ENCODE results near the gene RCN2. TPM values are rescaled to one million over a fixed set of nuclear protein-coding genes. Genes with fewer than 3 reads are reported as not detected.

Gene RCN2
- total and polyA plus RNA-seq, 2 donors (not counting 3 experiments of a cell fraction or from before 2014, with no cell fraction given), result 45.2 to 71.9 TPM

- intact Hi-C loops (cut with micrococcal nuclease), result no loop called here
These were observed 4.1 kb downstream of the RCN2 start for GRCh38 chr15:76935620-76936019.

More at GRCh38 chr15:76935620-76936019, 4.1 kb downstream of the RCN2 start:
- ChIA-PET CTCF (interaction anchor here (1.0 kb wide), 1 partner anchor 608 kb away, joined by 3 read pairs; no protein-coding TSS in a partner anchor), POLR2A (no interaction called here)
- no TSS peak for BruUV-seq (replicated peaks)
- no peaks in the 10 kb centered on the region for H3K9me3 ChIP-seq (replicated peaks; ENCODE audit: control insufficient read depth, insufficient read depth, low read length)
- TF ChIP-seq MAX (IDR thresholded peaks at IDR 0.05; ENCODE audit: insufficient read depth, insufficient read length) (no peak), MYC (IDR thresholded peaks at IDR 0.05; ENCODE audit: low read depth, low read length) (no peak), GATA2 (IDR thresholded peaks at IDR 0.05; ENCODE audit: insufficient read depth, insufficient read length, low read depth, low read length) (no peak), CTCF (IDR thresholded peaks at IDR 0.05; ENCODE audit: extremely low read depth in 1 of 2, insufficient read depth in 1 of 2, low read depth in 1 of 2, low read length in 2 of 2) (no peak), POLR2AphosphoS5 (IDR thresholded peaks at IDR 0.05; ENCODE audit: insufficient read depth, low read depth, low read length) (no peak), FOS (IDR thresholded peaks at IDR 0.05; ENCODE audit: borderline replicate concordance, insufficient read depth, low read length) (no peak)
- peaks cover 2 to 8% of the 10 kb centered on the region in 2 experiments for H3K36me3 ChIP-seq (ENCODE audit: control insufficient read depth in 2 of 2, extremely low read depth in 1 of 2, insufficient read depth in 2 of 2, low read length in 2 of 2)
- FAIRE-seq (no peak), DNase-seq (ENCODE audit: low read depth, low spot score) (no peak)
- H3K4me2 ChIP-seq (ENCODE audit: insufficient read depth, low read length), result no peak overlapping the region
- no peaks in the 10 kb centered on the region for H3K27me3 ChIP-seq (ENCODE audit: control insufficient read depth in 2 of 2, insufficient read depth in 2 of 2, low read length in 2 of 2)
- peaks cover 5% of the 10 kb centered on the region for H3K79me2 ChIP-seq (ENCODE audit: control insufficient read depth, insufficient read depth, low read length)
- no peak overlapping the region for H2AFZ ChIP-seq (ENCODE audit: low read depth, low read length)
- H3K9me1 ChIP-seq (replicated peaks; ENCODE audit: control insufficient read depth, extremely low read depth, insufficient read depth, low read length), result no peaks in the 10 kb centered on the region
- H3K4me1 ChIP-seq (ENCODE audit: control insufficient read depth, extremely low read depth, insufficient read depth, low read length), result peaks cover 10% of the 10 kb centered on the region
- H3K9ac ChIP-seq (replicated peaks; ENCODE audit: extremely low read depth, insufficient read depth, low read length), result no peak overlapping the region
- no peak overlapping the region for H3K4me3 ChIP-seq (replicated peaks in 1 of 3; ENCODE audit: insufficient read depth in 1 of 3, low read depth in 1 of 3, low read length in 3 of 3)
- dilution Hi-C loops (cut with MboI; ENCODE audit: extremely low pct_ligation_motif_present, low sequenced_read_pairs), result no loop called here
- no peaks in the 10 kb centered on the region for H4K20me1 ChIP-seq (replicated peaks; ENCODE audit: control insufficient read depth, extremely low read depth, insufficient read depth, low read length)
- no peak overlapping the region for H3K27ac ChIP-seq (ENCODE audit: insufficient read depth, low read depth, low read length)
